OCI-LY1 (cell line): ENCODE results near the gene MANBA.

Source experiments
- EZH2 ChIP-seq: fragments of 200-600 bp; sonication (generic), shearing (Covaris generic); IDR thresholded peaks from 2 replicates; pipeline ENCODE4 v1.8.0; 2017; ENCODE audit warnings: borderline replicate concordance, mixed run types, mild to moderate bottlenecking, antibody characterized with exemption, low read length, moderate library complexity, mixed read lengths
- TF ChIP-seq, protein P1 (sequence below): fragments of 200-600 bp; sonication (generic), shearing (Covaris generic); IDR thresholded peaks from 2 replicates; pipeline ENCODE4 v1.5.1; 2017; ENCODE audit warnings: mild to moderate bottlenecking, antibody characterized with exemption, low read length, moderate library complexity, mixed read lengths

DNA sequence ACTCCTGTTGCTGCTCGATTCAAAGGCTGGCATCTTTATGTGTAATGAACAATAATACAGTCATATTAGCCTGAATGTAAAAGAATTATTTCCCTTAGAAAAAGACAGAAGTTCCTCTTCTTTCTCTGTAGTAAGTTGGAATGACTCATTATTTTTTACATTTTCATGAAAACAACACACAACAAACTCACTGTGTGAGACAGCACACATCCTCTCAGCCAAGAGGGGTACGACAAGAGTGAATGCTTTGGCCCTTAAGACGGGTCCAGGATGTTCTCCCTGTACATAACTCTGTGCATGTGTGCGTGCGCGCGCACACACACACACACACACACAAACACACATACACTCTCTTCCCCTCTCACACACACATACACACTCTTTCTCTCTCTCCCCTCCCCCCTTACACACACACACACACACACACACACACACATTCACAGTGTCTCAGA lies 72.8 kb downstream of the MANBA start:
- TF ChIP-seq, protein P1, sequence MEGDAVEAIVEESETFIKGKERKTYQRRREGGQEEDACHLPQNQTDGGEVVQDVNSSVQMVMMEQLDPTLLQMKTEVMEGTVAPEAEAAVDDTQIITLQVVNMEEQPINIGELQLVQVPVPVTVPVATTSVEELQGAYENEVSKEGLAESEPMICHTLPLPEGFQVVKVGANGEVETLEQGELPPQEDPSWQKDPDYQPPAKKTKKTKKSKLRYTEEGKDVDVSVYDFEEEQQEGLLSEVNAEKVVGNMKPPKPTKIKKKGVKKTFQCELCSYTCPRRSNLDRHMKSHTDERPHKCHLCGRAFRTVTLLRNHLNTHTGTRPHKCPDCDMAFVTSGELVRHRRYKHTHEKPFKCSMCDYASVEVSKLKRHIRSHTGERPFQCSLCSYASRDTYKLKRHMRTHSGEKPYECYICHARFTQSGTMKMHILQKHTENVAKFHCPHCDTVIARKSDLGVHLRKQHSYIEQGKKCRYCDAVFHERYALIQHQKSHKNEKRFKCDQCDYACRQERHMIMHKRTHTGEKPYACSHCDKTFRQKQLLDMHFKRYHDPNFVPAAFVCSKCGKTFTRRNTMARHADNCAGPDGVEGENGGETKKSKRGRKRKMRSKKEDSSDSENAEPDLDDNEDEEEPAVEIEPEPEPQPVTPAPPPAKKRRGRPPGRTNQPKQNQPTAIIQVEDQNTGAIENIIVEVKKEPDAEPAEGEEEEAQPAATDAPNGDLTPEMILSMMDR: no peak
- TF ChIP-seq EZH2: no peak
